PC-3 (cell line): ENCODE measurements around the gene NLGN2. TPM values are rescaled to one million over a fixed set of nuclear protein-coding genes. Genes with fewer than 3 reads are reported as not detected.

Experiments
- ATAC-seq: fragments of 200-7000 bp; cut with Tn5 transposase; 2 replicates; pipeline ENCODE4 v1.9.1; 2020; ENCODE audit warnings: mild to moderate bottlenecking, moderate library complexity
- BruUV-seq: library from RNA; stranded (reverse); fragments of 400-500 nt; replicated peaks from 2 replicates; lab custom pipeline; 2021; lab: Mats Ljungman, UMichigan
- CTCF ChIA-PET: fragments of 300-600 bp; sonication (Branson Sonifier 250); formaldehyde crosslinking; loops from one replicate; lab custom pipeline; 2022; ENCODE audit warnings: antibody characterized with exemption; lab: Charles Lee
- POLR2A ChIA-PET: fragments of 300-600 bp; sonication (Branson Sonifier 250); formaldehyde crosslinking; loops from one replicate; lab custom pipeline; 2022; ENCODE audit warnings: antibody characterized with exemption; ENCODE audit not compliant: unreplicated experiment; lab: Charles Lee
- DNase-seq: peaks from one replicate; pipeline ENCODE4 v3.0.0-alpha.2; 2015
- H2AFZ ChIP-seq: fragments of 300-600 bp; sonication (generic); 2 replicates; pipeline ENCODE4 v1.6.0; 2016; ENCODE audit warnings: antibody characterized with exemption, low read length
- H3F3A ChIP-seq: fragments of 300-600 bp; sonication (generic); one replicate; pipeline ENCODE4 v1.6.0; 2017; ENCODE audit warnings: antibody characterized with exemption, low read length, control low read depth, mild to moderate bottlenecking; ENCODE audit not compliant: unreplicated experiment
- H3K27ac ChIP-seq: fragments of 300-600 bp; sonication (generic); 2 replicates; pipeline ENCODE4 v1.5.1; 2016; ENCODE audit warnings: mild to moderate bottlenecking, low read length
- H3K27me3 ChIP-seq: fragments of 300-600 bp; sonication (generic); 2 replicates; pipeline ENCODE4 v1.6.1; 2016; ENCODE audit warnings: low read length, mixed read lengths
- H3K36me3 ChIP-seq: fragments of 300-600 bp; sonication (generic); 2 replicates; pipeline ENCODE4 v1.6.1; 2016; ENCODE audit warnings: low read depth, mixed run types, low read length, mixed read lengths
- H3K4me1 ChIP-seq: fragments of 300-600 bp; sonication (generic); 2 replicates; pipeline ENCODE4 v1.5.1; 2016; ENCODE audit warnings: low read length; ENCODE audit not compliant: insufficient read depth
- H3K4me2 ChIP-seq: fragments of 300-600 bp; sonication (generic); 2 replicates; pipeline ENCODE4 v1.6.0; 2016; ENCODE audit warnings: low read length
- H3K4me3 ChIP-seq: fragments of 300-600 bp; sonication (generic); 2 replicates; pipeline ENCODE4 v1.5.1; 2016; ENCODE audit warnings: mild to moderate bottlenecking, low read length, mixed read lengths
- H3K79me2 ChIP-seq: fragments of 300-600 bp; sonication (generic); 2 replicates; pipeline ENCODE4 v1.6.1; 2017; ENCODE audit warnings: low read length, mixed read lengths
- H3K9ac ChIP-seq: fragments of 300-600 bp; sonication (generic); 2 replicates; pipeline ENCODE4 v1.6.0; 2016; ENCODE audit warnings: mild to moderate bottlenecking, low read length
- H3K9me2 ChIP-seq: fragments of 300-600 bp; sonication (generic); replicated peaks from 2 replicates; pipeline ENCODE4 v1.6.1; 2016; ENCODE audit warnings: mixed run types, low read length, mixed read lengths
- H3K9me3 ChIP-seq: fragments of 300-600 bp; sonication (generic); 2 replicates; pipeline ENCODE4 v1.6.1; 2016; ENCODE audit warnings: low read length, mixed read lengths
- H4K20me1 ChIP-seq: fragments of 300-600 bp; sonication (generic); 2 replicates; pipeline ENCODE4 v1.6.1; 2016; ENCODE audit warnings: low read length, mixed read lengths
- CTCF ChIP-seq: fragments of 300-600 bp; sonication (generic); conservative IDR thresholded peaks from 2 replicates; pipeline ENCODE4 v1.5.1; 2017; ENCODE audit warnings: antibody characterized with exemption, low read depth, mild to moderate bottlenecking, low read length
- EZH2 ChIP-seq: fragments of 300-600 bp; sonication (generic); IDR thresholded peaks from one replicate; pipeline ENCODE4 v1.6.1; 2017; ENCODE audit warnings: antibody characterized with exemption, mild to moderate bottlenecking, low read length; ENCODE audit not compliant: unreplicated experiment
- EZH2phosphoT487 ChIP-seq: fragments of 300-600 bp; sonication (generic); IDR thresholded peaks from 2 replicates; pipeline ENCODE4 v1.6.1; 2018; ENCODE audit warnings: mild to moderate bottlenecking, antibody characterized with exemption, low read length, borderline replicate concordance
- intact Hi-C: fragments of 100-400 bp; cut with micrococcal nuclease; formaldehyde crosslinking; loops from 2 replicates; pipeline ENCODE4 v1.9.0; 2023
- total RNA-seq: library from RNA; depleted of rRNA; stranded (reverse); fragments of >200 nt; gene quantifications from 2 replicates; pipeline ENCODE4 v1.2.3, GENCODE V29; 2014

The NLGN2 gene
- total RNA-seq, 1 experiment from 2014 or later = 7.4 TPM

GRCh38 chr17:7413346-7413985, 5.8 kb downstream of the NLGN2 start:
- ATAC-seq (no peak), DNase-seq (peak; percentile 21)
- no peaks in the 10 kb centered on the region for H4K20me1 ChIP-seq
- H3K27ac ChIP-seq = no peak overlapping the region
- ChIA-PET POLR2A (no interaction called here), CTCF (no interaction called here)
- TF ChIP-seq EZH2 (no peak), CTCF (no peak), EZH2phosphoT487 (no peak)
- intact Hi-C loops = no loop called here
- H3K4me3 ChIP-seq = no peak overlapping the region
- H3F3A ChIP-seq = no peaks in the 10 kb centered on the region
- H3K79me2 ChIP-seq = no peaks in the 10 kb centered on the region
- no peaks in the 10 kb centered on the region for H3K36me3 ChIP-seq
- no peaks in the 10 kb centered on the region for H3K9me2 ChIP-seq
- no peaks in the 10 kb centered on the region for H3K9me3 ChIP-seq
- H3K9ac ChIP-seq = no peak overlapping the region
- no peak overlapping the region for H3K4me2 ChIP-seq
- BruUV-seq = no TSS peak
- no peaks in the 10 kb centered on the region for H3K4me1 ChIP-seq
- H3K27me3 ChIP-seq = no peaks in the 10 kb centered on the region
- H2AFZ ChIP-seq = no peak overlapping the region

GRCh38 chr17:7414837-7415236, 7.2 kb downstream of the NLGN2 start:
- TF ChIP-seq EZH2 (no peak), EZH2phosphoT487 (no peak), CTCF (no peak)
- Histone ChIP-seq H3F3A (no peaks in the 10 kb centered on the region), H3K4me2 (no peak overlapping the region), H3K79me2 (no peaks in the 10 kb centered on the region), H3K9ac (no peak overlapping the region), H3K4me3 (no peak overlapping the region), H3K27ac (no peak overlapping the region), H3K4me1 (no peaks in the 10 kb centered on the region), H3K36me3 (no peaks in the 10 kb centered on the region), H4K20me1 (no peaks in the 10 kb centered on the region), H2AFZ (no peak overlapping the region), H3K27me3 (no peaks in the 10 kb centered on the region), H3K9me2 (no peaks in the 10 kb centered on the region), H3K9me3 (no peaks in the 10 kb centered on the region)
- no TSS peak for BruUV-seq
- intact Hi-C loops = no loop called here
- ATAC-seq (no peak), DNase-seq (no peak)
- ChIA-PET CTCF (no interaction called here), POLR2A (no interaction called here)

- Histone ChIP-seq H3K4me2 (no peak overlapping the region), H3K36me3 (no peaks in the 10 kb centered on the region), H2AFZ (no peak overlapping the region), H3K27me3 (no peaks in the 10 kb centered on the region), H3K27ac (no peak overlapping the region), H3K9ac (no peak overlapping the region), H3F3A (no peaks in the 10 kb centered on the region), H3K79me2 (no peaks in the 10 kb centered on the region), H3K4me1 (no peaks in the 10 kb centered on the region), H3K4me3 (no peak overlapping the region), H3K9me2 (no peaks in the 10 kb centered on the region), H4K20me1 (no peaks in the 10 kb centered on the region), H3K9me3 (no peaks in the 10 kb centered on the region)
- ChIA-PET POLR2A (no interaction called here), CTCF (no interaction called here)
- TF ChIP-seq CTCF (no peak), EZH2phosphoT487 (no peak), EZH2 (no peak)
- intact Hi-C loops = no loop called here
- no TSS peak for BruUV-seq
- ATAC-seq (no peak), DNase-seq (no peak)
Measured at GRCh38 chr17:7415784-7416183, 8.1 kb downstream of the NLGN2 start.
